ENCODE data around the gene PIK3CB.
"Not testable (repeated sequence)": the region's sequence is repeated elsewhere in the genome, so short reads cannot be mapped to it uniquely, and the experiment has no call there.

PIK3CB gene

GRCh38 chr3:138848696-138849095 lies 14.0 kb upstream of the PIK3CB start:
- in situ Hi-C loops (cut with MboI; ENCODE audit: low sequenced_read_pairs) = no loop called here

DNA sequence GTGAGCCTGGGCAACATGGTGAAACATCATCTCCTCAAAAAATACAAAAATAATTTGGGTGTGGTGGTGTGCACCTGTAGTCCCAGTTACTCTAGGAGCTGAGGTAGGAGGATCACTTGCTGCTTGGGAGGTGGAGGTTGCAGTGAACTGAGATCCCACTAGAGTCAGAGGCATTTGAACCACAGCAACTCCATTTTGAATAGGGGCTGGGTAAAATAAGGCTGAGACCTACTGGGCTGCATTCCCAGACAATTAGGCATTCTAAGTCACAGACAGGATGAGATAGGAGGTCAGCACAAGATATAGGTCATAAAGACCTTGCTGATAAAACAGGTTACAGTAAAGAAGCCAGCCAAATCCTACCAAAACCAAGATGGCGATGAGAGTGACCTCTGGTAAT lies 12.1 kb upstream of the PIK3CB start:
- in situ Hi-C loops (cut with MboI; ENCODE audit: low sequenced_read_pairs) = not testable (repeated sequence)

DNA sequence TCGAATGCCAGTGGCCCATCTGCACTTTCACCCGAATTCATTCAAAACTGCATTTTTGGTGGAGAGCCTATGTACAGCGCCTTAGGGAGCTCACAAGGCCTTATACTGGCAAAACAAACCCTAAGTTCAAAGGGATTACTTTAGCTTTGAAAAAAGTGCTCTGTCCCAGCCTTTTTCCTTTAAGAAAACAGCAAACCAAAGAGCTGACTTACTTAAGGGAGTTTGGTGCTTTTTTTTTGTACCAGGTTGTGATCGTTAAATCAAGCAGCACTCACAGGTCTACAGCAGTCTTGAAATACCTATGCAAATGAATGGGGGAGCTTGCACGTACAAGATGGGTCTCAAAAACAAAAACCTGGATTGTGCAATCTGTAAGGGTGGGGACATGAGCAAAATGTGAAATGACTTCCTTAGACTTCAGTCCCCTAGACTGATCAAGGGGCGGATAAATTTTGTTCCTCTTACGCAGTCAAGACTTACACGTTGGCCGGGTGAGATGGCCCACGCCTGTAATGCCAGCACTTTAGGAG lies 11.6 kb upstream of the PIK3CB start:
- in situ Hi-C loops (cut with MboI; ENCODE audit: low sequenced_read_pairs) = no loop called here

- in situ Hi-C loops (cut with MboI; ENCODE audit: low sequenced_read_pairs) = no loop called here
These were observed 11.0 kb upstream of the PIK3CB start for GRCh38 chr3:138845771-138846173.

GRCh38 chr3:138845181-138845601 lies 10.5 kb upstream of the PIK3CB start:
- in situ Hi-C loops (cut with MboI; ENCODE audit: low sequenced_read_pairs) = no loop called here

GRCh38 chr3:138842483-138843188 lies 7.9 kb upstream of the PIK3CB start:
- in situ Hi-C loops (cut with MboI; ENCODE audit: low sequenced_read_pairs) = no loop called here

GRCh38 chr3:138838385-138838784 lies 3.7 kb upstream of the PIK3CB start:
- in situ Hi-C loops (cut with MboI; ENCODE audit: low sequenced_read_pairs) = not testable (repeated sequence)

DNA sequence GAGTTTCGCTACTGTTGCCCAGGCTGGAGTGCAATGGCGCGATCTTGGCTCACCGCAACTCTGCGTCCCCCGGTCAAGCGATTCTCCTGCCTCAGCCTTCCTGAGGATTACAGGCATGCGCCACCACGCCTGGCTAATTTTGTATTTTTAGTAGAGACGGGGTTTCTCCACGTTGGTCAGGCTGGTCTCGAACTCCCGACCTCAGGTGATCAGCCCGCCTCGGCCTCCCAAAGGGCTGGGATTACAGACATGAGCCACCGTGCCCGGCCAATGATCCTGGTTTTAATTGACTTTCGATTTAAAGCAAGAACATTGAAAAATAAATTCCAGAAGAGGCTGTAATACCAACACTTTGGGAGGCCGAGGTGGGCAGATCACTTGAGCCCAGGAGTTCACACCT lies 1.1 kb upstream of the PIK3CB start:
- in situ Hi-C loops (cut with MboI; ENCODE audit: low sequenced_read_pairs) = not testable (repeated sequence)

GRCh38 chr3:138835397-138835757 lies 649 bp upstream of the PIK3CB start:
- in situ Hi-C loops (cut with MboI; ENCODE audit: low sequenced_read_pairs) = no loop called here

DNA sequence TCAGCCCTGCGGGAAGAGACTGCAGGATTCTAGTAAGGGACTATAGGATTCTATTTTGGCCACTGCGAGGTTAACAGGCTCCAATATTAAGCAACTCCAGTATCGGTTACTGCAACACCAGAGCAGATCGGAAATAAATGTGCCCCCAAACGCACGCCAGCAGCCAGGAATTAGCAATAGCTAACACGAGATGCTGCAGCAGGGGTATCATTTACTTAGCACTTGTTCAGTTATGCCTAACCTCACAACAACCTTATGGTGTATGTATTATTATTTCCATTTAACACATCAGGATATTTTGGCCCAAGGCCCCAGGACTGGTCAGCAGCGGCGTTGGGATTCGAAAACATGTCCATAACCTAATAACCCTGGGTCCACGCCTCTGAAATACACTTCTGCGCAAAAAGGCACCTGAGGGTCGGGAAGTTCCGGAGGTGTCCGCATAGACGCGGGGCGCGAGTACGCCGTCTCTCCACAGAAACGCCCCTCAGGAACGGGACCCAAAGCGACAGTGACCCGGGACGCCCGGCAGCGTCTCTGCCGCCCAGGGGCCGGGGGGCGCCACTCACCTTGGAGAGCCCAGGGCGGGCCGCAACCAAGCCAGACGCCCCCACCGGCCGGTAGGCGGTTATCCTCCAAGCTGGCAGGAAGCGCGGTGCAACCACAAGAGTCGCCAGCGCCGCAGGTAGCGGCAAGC lies 681 bp downstream of the PIK3CB start:
- in situ Hi-C loops (cut with MboI; ENCODE audit: low sequenced_read_pairs) = no loop called here

GRCh38 chr3:138832473-138833057 lies 2.2 kb downstream of the PIK3CB start:
- in situ Hi-C loops (cut with MboI; ENCODE audit: low sequenced_read_pairs) = not testable (repeated sequence)

DNA sequence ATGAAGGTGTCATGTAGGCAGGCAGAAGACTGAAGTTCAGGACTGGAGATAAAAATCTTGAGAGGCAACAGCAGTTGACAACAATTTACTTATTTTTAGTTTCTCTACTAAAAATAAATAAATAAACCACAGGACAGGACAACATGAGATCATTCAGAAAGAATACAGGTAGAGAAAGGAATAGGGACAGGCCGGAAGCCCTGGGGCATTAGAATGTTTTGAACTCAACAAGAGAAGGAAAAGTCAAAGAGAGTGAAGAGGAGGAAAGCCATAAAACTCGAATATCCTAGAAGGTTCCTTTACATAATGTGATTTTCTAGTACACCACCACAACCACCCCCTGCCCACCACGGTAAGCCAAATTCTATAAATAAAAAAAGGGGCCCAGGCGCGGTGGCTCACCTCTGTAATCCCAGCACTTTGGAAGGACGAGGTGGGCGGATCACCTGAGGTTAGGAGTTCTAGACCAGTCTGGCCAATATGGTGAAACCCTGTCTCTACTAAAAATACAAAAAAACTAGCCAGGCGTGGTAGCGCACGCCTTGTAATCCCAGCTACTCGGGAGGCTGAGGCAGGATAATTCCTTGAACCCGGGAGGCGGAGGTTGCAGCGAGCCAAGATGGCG lies 4.7 kb downstream of the PIK3CB start:
- in situ Hi-C loops (cut with MboI; ENCODE audit: low sequenced_read_pairs) = no loop called here

GRCh38 chr3:138829097-138829496 lies 5.6 kb downstream of the PIK3CB start:
- in situ Hi-C loops (cut with MboI; ENCODE audit: low sequenced_read_pairs) = no loop called here

- in situ Hi-C loops (cut with MboI; ENCODE audit: low sequenced_read_pairs) = no loop called here
These were observed 7.5 kb downstream of the PIK3CB start for GRCh38 chr3:138827222-138827621.

DNA sequence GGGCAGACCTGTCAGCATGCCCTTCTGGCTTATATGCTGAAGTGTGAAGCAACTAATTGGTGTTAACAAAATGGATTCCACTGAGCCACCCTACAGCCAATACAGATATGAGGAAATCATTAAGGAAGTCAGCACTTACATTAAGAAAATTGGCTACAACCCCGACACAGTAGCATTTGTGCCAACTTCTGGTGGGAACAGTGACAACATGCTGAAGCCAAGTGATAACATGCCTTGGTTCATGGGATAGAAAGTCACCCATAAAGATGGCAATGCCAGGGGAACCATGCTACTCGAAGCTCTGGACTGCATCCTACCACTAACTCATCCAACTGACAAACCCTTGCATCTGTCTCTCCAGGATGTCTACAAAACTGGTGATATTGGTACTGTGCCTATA lies 9.4 kb downstream of the PIK3CB start:
- in situ Hi-C loops (cut with MboI; ENCODE audit: low sequenced_read_pairs) = no loop called here

- in situ Hi-C loops (cut with MboI; ENCODE audit: low sequenced_read_pairs) = no loop called here
These were observed 10.6 kb downstream of the PIK3CB start for GRCh38 chr3:138824114-138824506.

DNA sequence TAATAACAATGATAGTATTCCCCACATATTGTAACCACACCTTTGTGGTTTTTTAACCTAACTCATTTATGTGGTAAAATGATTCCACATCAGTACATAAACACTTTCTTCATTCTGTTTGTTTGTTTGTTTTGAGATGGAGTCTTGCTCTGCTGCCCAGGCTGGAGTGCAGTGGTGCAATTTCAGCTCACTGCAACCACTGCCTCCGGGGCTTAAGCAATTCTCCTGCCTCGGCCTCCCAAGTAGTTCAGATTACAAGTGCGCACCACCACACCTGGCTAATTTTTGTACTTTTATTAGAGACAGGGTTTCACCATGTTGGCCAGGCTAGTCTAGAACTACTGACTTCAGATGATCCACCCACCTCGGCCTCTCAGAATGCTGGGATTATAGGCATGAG lies 14.3 kb downstream of the PIK3CB start:
- in situ Hi-C loops (cut with MboI; ENCODE audit: low sequenced_read_pairs) = not testable (repeated sequence)

GRCh38 chr3:138818185-138818860 lies 16.4 kb downstream of the PIK3CB start:
- in situ Hi-C loops (cut with MboI; ENCODE audit: low sequenced_read_pairs) = no loop called here

- in situ Hi-C loops (cut with MboI; ENCODE audit: low sequenced_read_pairs) = no loop called here
These were observed 17.0 kb downstream of the PIK3CB start for GRCh38 chr3:138817695-138818094.

- in situ Hi-C loops (cut with MboI; ENCODE audit: low sequenced_read_pairs) = no loop called here
These were observed 21.9 kb downstream of the PIK3CB start for GRCh38 chr3:138812806-138813205.
